ENCODE measurements around the gene PSMD6.

Gene PSMD6

DNA sequence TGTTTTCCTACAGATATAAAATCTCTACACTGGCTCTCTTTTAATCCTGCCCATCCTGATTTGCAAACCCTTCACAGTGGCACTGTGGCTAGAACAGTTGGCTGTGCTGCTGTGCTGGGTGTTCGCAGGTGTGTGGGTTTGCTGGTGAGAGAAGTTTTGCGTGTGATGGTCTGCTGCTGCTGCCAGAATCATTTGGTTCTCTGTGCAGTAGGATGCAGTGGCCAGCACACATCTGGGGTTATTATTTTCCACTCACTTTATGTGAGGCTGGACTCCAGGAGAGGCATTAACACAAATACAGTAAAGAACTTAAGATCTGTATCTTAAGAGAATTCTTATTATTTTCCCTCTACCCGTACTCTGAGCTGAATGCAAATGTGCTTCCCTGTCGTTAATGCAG is 16.0 kb upstream of the PSMD6 start:
- TF ChIP-seq, protein P1, sequence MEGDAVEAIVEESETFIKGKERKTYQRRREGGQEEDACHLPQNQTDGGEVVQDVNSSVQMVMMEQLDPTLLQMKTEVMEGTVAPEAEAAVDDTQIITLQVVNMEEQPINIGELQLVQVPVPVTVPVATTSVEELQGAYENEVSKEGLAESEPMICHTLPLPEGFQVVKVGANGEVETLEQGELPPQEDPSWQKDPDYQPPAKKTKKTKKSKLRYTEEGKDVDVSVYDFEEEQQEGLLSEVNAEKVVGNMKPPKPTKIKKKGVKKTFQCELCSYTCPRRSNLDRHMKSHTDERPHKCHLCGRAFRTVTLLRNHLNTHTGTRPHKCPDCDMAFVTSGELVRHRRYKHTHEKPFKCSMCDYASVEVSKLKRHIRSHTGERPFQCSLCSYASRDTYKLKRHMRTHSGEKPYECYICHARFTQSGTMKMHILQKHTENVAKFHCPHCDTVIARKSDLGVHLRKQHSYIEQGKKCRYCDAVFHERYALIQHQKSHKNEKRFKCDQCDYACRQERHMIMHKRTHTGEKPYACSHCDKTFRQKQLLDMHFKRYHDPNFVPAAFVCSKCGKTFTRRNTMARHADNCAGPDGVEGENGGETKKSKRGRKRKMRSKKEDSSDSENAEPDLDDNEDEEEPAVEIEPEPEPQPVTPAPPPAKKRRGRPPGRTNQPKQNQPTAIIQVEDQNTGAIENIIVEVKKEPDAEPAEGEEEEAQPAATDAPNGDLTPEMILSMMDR (IDR thresholded peaks at IDR 0.05; ENCODE audit: control insufficient read depth, extremely low read depth, insufficient read depth), result no peak
- DNase-seq (ENCODE audit: low read depth), result no peak
- no peak overlapping the region for H3K4me3 ChIP-seq (ENCODE audit: low read depth, low read length)

DNA sequence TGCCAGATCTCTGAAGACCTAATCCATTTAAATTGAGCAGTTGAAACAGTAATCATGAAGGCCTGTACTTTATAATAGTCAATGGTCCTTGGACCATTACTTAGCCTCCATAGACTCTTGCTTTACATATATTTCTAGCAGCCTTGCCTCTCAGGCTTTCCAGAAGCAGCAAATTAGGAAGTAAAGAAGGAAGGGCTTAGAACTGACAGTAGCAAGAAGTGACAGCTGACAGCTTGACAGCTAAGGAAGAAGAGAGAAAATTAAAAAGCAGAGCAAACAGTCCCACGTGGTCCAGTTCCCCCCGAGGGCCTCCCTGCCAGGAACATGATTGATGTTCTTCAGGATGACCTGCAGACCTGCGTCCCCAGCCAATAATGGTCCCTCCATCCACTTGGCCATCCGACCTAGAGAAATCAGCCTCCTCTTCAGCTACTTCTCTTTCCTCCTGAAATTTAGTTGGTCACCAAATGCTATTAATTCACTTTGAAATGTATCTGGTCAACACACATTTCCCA is 15.0 kb upstream of the PSMD6 start:
- TF ChIP-seq, protein P1 (IDR thresholded peaks at IDR 0.05; ENCODE audit: control insufficient read depth, extremely low read depth, insufficient read depth), result no peak
- no peak for DNase-seq (ENCODE audit: low read depth)
- no peak overlapping the region for H3K4me3 ChIP-seq (ENCODE audit: low read depth, low read length)

DNA sequence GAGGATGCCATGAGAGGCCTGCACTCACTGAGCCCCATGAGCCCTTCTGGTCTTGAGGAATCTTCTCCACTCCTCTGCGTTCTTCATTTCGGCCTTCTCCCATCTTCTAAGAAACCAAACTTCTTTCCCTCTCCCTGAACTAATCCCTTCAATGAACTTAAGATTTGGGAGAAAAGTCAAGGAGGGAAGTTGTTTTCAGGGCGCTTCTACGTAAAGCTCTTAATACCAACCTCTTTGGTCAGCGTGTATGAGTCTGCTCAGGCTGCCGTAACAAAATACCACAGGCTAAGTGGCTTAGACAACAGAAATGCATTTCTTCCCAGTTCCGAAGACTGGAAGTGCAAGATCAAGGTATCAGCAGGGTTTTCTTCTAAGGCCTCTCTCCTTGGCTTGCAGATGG is 13.8 kb upstream of the PSMD6 start:
- TF ChIP-seq, protein P1 (IDR thresholded peaks at IDR 0.05; ENCODE audit: control insufficient read depth, extremely low read depth, insufficient read depth), result no peak
- no peak overlapping the region for H3K4me3 ChIP-seq (ENCODE audit: low read depth, low read length)

DNA sequence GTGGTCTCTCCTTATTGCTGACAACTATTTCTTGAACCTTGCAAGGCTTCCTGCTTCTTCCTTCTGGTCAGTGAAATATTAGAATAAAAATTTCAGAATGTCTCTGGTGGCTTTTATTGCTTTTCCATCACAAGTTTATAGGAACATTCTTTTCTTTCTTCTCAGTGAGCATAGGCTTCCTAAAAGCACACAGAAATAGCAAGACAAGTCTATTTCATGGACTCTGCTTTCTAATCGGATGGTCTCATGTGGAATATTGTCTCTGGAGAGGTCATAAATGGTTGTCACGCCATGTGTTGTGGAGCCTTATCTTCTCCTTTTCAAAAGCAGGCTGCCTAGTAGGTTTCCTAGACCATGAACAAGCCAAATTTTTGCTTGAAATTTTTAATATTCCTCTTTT is 9.8 kb upstream of the PSMD6 start:
- DNase-seq (ENCODE audit: low read depth), result no peak
- H3K4me3 ChIP-seq (ENCODE audit: low read depth, low read length), result no peak overlapping the region
- TF ChIP-seq, protein P1 (IDR thresholded peaks at IDR 0.05; ENCODE audit: control insufficient read depth, extremely low read depth, insufficient read depth), result no peak

More for the DNA sequence above, 13.8 kb upstream of the PSMD6 start:
- no peak for DNase-seq (ENCODE audit: low read depth)

DNA sequence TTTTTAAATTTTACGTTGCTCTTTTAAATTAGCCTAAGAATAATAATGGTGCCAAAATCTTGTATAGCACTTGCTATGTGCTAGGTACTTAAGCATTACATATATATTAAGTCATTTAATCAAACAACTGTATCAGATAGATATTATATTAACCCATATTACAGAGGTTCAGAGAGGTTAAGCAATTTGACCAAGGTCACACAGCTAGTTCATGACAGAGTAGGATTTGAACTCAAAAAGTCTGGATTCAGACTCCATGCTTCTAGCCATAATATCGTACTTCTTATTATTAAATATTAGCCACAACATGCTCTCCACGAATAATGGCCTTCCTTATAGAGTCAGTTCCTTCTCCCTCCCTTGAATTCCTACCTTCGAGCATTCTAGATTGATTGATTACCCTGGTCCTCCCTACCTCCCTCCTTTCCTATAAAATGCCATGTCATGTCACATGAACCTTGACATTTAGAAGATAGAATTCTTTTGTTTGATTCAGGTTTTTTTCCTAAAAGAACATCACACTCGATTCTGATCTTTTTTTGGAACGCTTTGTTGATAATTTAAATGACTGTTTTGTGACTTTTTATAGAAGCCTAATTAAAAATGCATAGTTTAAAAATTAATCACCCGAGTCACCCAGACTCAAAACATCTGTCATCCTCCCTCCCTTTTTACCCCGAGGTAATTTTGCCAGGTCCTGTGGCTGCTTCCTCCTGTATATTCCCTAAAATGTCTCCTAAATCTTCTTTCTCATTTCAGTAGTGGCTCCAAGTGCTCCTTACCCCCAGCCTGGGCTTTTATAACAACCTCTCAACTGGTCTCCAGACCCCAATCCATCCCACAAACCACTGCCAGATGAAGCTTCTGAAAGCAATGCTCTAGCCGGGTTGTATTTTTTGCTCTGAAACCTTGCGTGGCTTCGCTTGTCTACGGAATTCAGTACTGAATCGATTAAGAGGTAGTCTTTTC is 8.5 kb upstream of the PSMD6 start:
- DNase-seq (ENCODE audit: low read depth), result no peak
- no peak overlapping the region for H3K4me3 ChIP-seq (ENCODE audit: low read depth, low read length)
- TF ChIP-seq, protein P1 (IDR thresholded peaks at IDR 0.05; ENCODE audit: control insufficient read depth, extremely low read depth, insufficient read depth), result no peak

DNA sequence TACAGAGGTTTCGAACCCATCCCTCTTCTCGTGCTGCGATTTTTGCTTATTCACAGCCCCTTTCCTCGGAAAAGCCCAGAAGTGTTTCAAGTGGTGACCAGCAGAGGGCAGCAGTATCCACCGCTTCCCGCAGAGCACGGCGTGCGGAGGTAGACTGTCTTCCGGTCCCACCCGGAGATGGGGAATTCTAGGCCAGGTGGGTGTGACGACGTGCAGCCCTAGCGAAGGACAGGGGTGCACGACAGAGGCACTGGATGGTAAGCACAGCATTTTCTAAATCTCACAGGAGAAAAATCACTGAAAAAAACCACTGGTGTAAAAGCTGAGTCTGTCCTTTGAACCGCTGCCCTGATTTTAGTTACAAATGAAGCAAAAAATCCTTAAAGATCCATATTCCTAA is 7.4 kb upstream of the PSMD6 start:
- DNase-seq (ENCODE audit: low read depth), result peak; percentile 14
- TF ChIP-seq, protein P1 (IDR thresholded peaks at IDR 0.05; ENCODE audit: control insufficient read depth, extremely low read depth, insufficient read depth), result peak; percentile 87
- no peak overlapping the region for H3K4me3 ChIP-seq (ENCODE audit: low read depth, low read length)
